ENCODE measurements around the gene AFMID.
A peak's percentile ranks its signal among the peaks of the same experiment; 100 is the strongest.

The AFMID gene

GRCh38 chr17:78173097-78173715 is 14.0 kb upstream of the AFMID start:
- Histone ChIP-seq H3K36me3 (ENCODE audit: insufficient read depth, low read length) (peaks cover 37% of the 10 kb centered on the region), H3K9ac (ENCODE audit: low read depth, low read length) (no peak overlapping the region), H3K9me3 (ENCODE audit: insufficient read depth, low read depth, low read length) (no peaks in the 10 kb centered on the region), H3K4me3 (ENCODE audit: low read length) (no peak overlapping the region), H3K27me3 (ENCODE audit: insufficient read depth, low read length) (no peaks in the 10 kb centered on the region), H3K4me1 (ENCODE audit: insufficient read depth, low read length) (peaks cover 10% of the 10 kb centered on the region; the same call in 1 of the 2 replicates), H3K27ac (ENCODE audit: low read depth, low read length) (peak overlapping the region; percentile 30; the same call in 1 of the 2 replicates)
- 89% methylated on average over 11 of the region's 11 CpGs for WGBS

- 94% methylated on average over 15 of the region's 15 CpGs for WGBS
- Histone ChIP-seq H3K4me1 (ENCODE audit: insufficient read depth, low read length) (peaks cover 10% of the 10 kb centered on the region; the same call in 1 of the 2 replicates), H3K9me3 (ENCODE audit: insufficient read depth, low read depth, low read length) (no peaks in the 10 kb centered on the region), H3K27me3 (ENCODE audit: insufficient read depth, low read length) (no peaks in the 10 kb centered on the region), H3K27ac (ENCODE audit: low read depth, low read length) (no peak overlapping the region; the same call in 1 of the 2 replicates), H3K4me3 (ENCODE audit: low read length) (no peak overlapping the region), H3K9ac (ENCODE audit: low read depth, low read length) (no peak overlapping the region), H3K36me3 (ENCODE audit: insufficient read depth, low read length) (peaks cover 49% of the 10 kb centered on the region)
These were observed 12.8 kb upstream of the AFMID start for GRCh38 chr17:78174346-78174869.

GRCh38 chr17:78174870-78175642 is 12.1 kb upstream of the AFMID start:
- Histone ChIP-seq H3K9me3 (ENCODE audit: insufficient read depth, low read depth, low read length) (no peaks in the 10 kb centered on the region), H3K36me3 (ENCODE audit: insufficient read depth, low read length) (peaks cover 55% of the 10 kb centered on the region), H3K4me1 (ENCODE audit: insufficient read depth, low read length) (peaks cover 10% of the 10 kb centered on the region; the same call in 1 of the 2 replicates), H3K9ac (ENCODE audit: low read depth, low read length) (no peak overlapping the region), H3K4me3 (ENCODE audit: low read length) (no peak overlapping the region), H3K27me3 (ENCODE audit: insufficient read depth, low read length) (no peaks in the 10 kb centered on the region), H3K27ac (ENCODE audit: low read depth, low read length) (no peak overlapping the region; the same call in 1 of the 2 replicates)
- 91% methylated on average over 28 of the region's 28 CpGs for WGBS

- Histone ChIP-seq H3K4me3 (ENCODE audit: low read length) (no peak overlapping the region), H3K27ac (ENCODE audit: low read depth, low read length) (no peak overlapping the region), H3K9ac (ENCODE audit: low read depth, low read length) (no peak overlapping the region), H3K4me1 (ENCODE audit: insufficient read depth, low read length) (peaks cover 10% of the 10 kb centered on the region; the same call in 1 of the 2 replicates), H3K36me3 (ENCODE audit: insufficient read depth, low read length) (peaks cover 61% of the 10 kb centered on the region), H3K9me3 (ENCODE audit: insufficient read depth, low read depth, low read length) (no peaks in the 10 kb centered on the region), H3K27me3 (ENCODE audit: insufficient read depth, low read length) (no peaks in the 10 kb centered on the region)
- 92% methylated on average over 14 of the region's 14 CpGs for WGBS
These were observed 11.6 kb upstream of the AFMID start for GRCh38 chr17:78175643-78175981.

GRCh38 chr17:78176548-78177025 is 10.6 kb upstream of the AFMID start:
- peaks cover 10% of the 10 kb centered on the region; the same call in 1 of the 2 replicates for H3K4me1 ChIP-seq (ENCODE audit: insufficient read depth, low read length)
- 37% methylated on average over 11 of the region's 14 CpGs for WGBS
- peak overlapping the region; percentile 26; the same call in 1 of the 2 replicates for H3K27ac ChIP-seq (ENCODE audit: low read depth, low read length)
- H3K9ac ChIP-seq (ENCODE audit: low read depth, low read length) = no peak overlapping the region
- H3K9me3 ChIP-seq (ENCODE audit: insufficient read depth, low read depth, low read length) = no peaks in the 10 kb centered on the region
- no peaks in the 10 kb centered on the region for H3K27me3 ChIP-seq (ENCODE audit: insufficient read depth, low read length)
- H3K4me3 ChIP-seq (ENCODE audit: low read length) = no peak overlapping the region
- peaks cover 70% of the 10 kb centered on the region for H3K36me3 ChIP-seq (ENCODE audit: insufficient read depth, low read length)

- Histone ChIP-seq H3K27me3 (ENCODE audit: insufficient read depth, low read length) (no peaks in the 10 kb centered on the region), H3K36me3 (ENCODE audit: insufficient read depth, low read length) (peaks cover 83% of the 10 kb centered on the region), H3K9me3 (ENCODE audit: insufficient read depth, low read depth, low read length) (no peaks in the 10 kb centered on the region), H3K4me3 (ENCODE audit: low read length) (no peak overlapping the region), H3K27ac (ENCODE audit: low read depth, low read length) (no peak overlapping the region), H3K9ac (ENCODE audit: low read depth, low read length) (no peak overlapping the region), H3K4me1 (ENCODE audit: insufficient read depth, low read length) (no peaks in the 10 kb centered on the region; the same call in 1 of the 2 replicates)
- 96% methylated on average over 17 of the region's 17 CpGs for WGBS
These were observed 7.8 kb upstream of the AFMID start for GRCh38 chr17:78179372-78179771.

- WGBS = 97% methylated on average over 14 of the region's 14 CpGs
- Histone ChIP-seq H3K27ac (ENCODE audit: low read depth, low read length) (no peak overlapping the region), H3K27me3 (ENCODE audit: insufficient read depth, low read length) (no peaks in the 10 kb centered on the region), H3K4me1 (ENCODE audit: insufficient read depth, low read length) (no peaks in the 10 kb centered on the region; the same call in 1 of the 2 replicates), H3K4me3 (ENCODE audit: low read length) (no peak overlapping the region), H3K36me3 (ENCODE audit: insufficient read depth, low read length) (peaks cover 85% of the 10 kb centered on the region), H3K9ac (ENCODE audit: low read depth, low read length) (no peak overlapping the region), H3K9me3 (ENCODE audit: insufficient read depth, low read depth, low read length) (no peaks in the 10 kb centered on the region)
These were observed 7.1 kb upstream of the AFMID start for GRCh38 chr17:78180083-78180482.

GRCh38 chr17:78180508-78180907 is 6.7 kb upstream of the AFMID start:
- WGBS = 99% methylated on average over 2 of the region's 2 CpGs
- Histone ChIP-seq H3K4me1 (ENCODE audit: insufficient read depth, low read length) (peaks cover 3% of the 10 kb centered on the region; the same call in 1 of the 2 replicates), H3K9ac (ENCODE audit: low read depth, low read length) (no peak overlapping the region), H3K27ac (ENCODE audit: low read depth, low read length) (no peak overlapping the region), H3K27me3 (ENCODE audit: insufficient read depth, low read length) (no peaks in the 10 kb centered on the region), H3K4me3 (ENCODE audit: low read length) (no peak overlapping the region), H3K9me3 (ENCODE audit: insufficient read depth, low read depth, low read length) (no peaks in the 10 kb centered on the region), H3K36me3 (ENCODE audit: insufficient read depth, low read length) (peaks cover 85% of the 10 kb centered on the region)

- Histone ChIP-seq H3K4me1 (ENCODE audit: insufficient read depth, low read length) (peaks cover 10% of the 10 kb centered on the region; the same call in 1 of the 2 replicates), H3K9me3 (ENCODE audit: insufficient read depth, low read depth, low read length) (no peaks in the 10 kb centered on the region)
- 97% methylated on average over 13 of the region's 13 CpGs for WGBS
These were observed 4.7 kb upstream of the AFMID start for GRCh38 chr17:78182504-78182903.

GRCh38 chr17:78183916-78184315 is 3.2 kb upstream of the AFMID start:
- Histone ChIP-seq H3K27me3 (ENCODE audit: insufficient read depth, low read length) (no peaks in the 10 kb centered on the region), H3K9me3 (ENCODE audit: insufficient read depth, low read depth, low read length) (no peaks in the 10 kb centered on the region), H3K27ac (ENCODE audit: low read depth, low read length) (no peak overlapping the region), H3K36me3 (ENCODE audit: insufficient read depth, low read length) (peaks cover 68% of the 10 kb centered on the region), H3K9ac (ENCODE audit: low read depth, low read length) (no peak overlapping the region), H3K4me1 (ENCODE audit: insufficient read depth, low read length) (peaks cover 10% of the 10 kb centered on the region; the same call in 1 of the 2 replicates), H3K4me3 (ENCODE audit: low read length) (no peak overlapping the region)
- WGBS = 94% methylated on average over 12 of the region's 12 CpGs

More at GRCh38 chr17:78182504-78182903, 4.7 kb upstream of the AFMID start:
- Histone ChIP-seq H3K4me3 (ENCODE audit: low read length) (no peak overlapping the region), H3K36me3 (ENCODE audit: insufficient read depth, low read length) (peaks cover 79% of the 10 kb centered on the region), H3K27me3 (ENCODE audit: insufficient read depth, low read length) (no peaks in the 10 kb centered on the region), H3K27ac (ENCODE audit: low read depth, low read length) (no peak overlapping the region), H3K9ac (ENCODE audit: low read depth, low read length) (no peak overlapping the region)

GRCh38 chr17:78184351-78184750 is 2.8 kb upstream of the AFMID start:
- Histone ChIP-seq H3K27ac (ENCODE audit: low read depth, low read length) (no peak overlapping the region), H3K27me3 (ENCODE audit: insufficient read depth, low read length) (no peaks in the 10 kb centered on the region), H3K4me3 (ENCODE audit: low read length) (no peak overlapping the region), H3K9ac (ENCODE audit: low read depth, low read length) (no peak overlapping the region), H3K9me3 (ENCODE audit: insufficient read depth, low read depth, low read length) (no peaks in the 10 kb centered on the region), H3K4me1 (ENCODE audit: insufficient read depth, low read length) (peaks cover 10% of the 10 kb centered on the region; the same call in 1 of the 2 replicates), H3K36me3 (ENCODE audit: insufficient read depth, low read length) (peaks cover 64% of the 10 kb centered on the region)
- 95% methylated on average over 10 of the region's 10 CpGs for WGBS

All from HUES64 (cell line).